Stimulated activated CD4-positive, alpha-beta T cell treated with anti-CD3 and anti-CD28 coated beads, Interleukin-15, amount 100 ng/mL, for 24 hours (primary cell): ENCODE measurements around the gene P2RX7.
A peak's percentile ranks its signal among the peaks of the same experiment; 100 is the strongest.

Experiments used
- DNase-seq: peaks from one replicate; pipeline ENCODE4 v3.0.0-alpha.2; 2020

Gene P2RX7

GRCh38 chr12:121132601-121133481 is at the start of gene P2RX7:
Gene P2RX7 (plus strand): TSS chr12:121132876. CDS start chr12:121132971, 95 bp downstream.
- DNase-seq = peak; percentile 61

- no peak for DNase-seq
Measured at GRCh38 chr12:121084229-121084628, 48.4 kb upstream of the P2RX7 start.

- DNase-seq = no peak
Measured at GRCh38 chr12:121085069-121085468, 47.6 kb upstream of the P2RX7 start.

- DNase-seq = no peak
Measured at GRCh38 chr12:121085506-121086353, 46.9 kb upstream of the P2RX7 start.

GRCh38 chr12:121086781-121087295 is 45.8 kb upstream of the P2RX7 start:
- DNase-seq = no peak

- no peak for DNase-seq
Measured at GRCh38 chr12:121087467-121088194, 45.0 kb upstream of the P2RX7 start.

GRCh38 chr12:121088195-121088585 is 44.5 kb upstream of the P2RX7 start:
- no peak for DNase-seq

- DNase-seq = no peak
Measured at GRCh38 chr12:121089031-121089812, 43.5 kb upstream of the P2RX7 start.

GRCh38 chr12:121089813-121090430 is 42.8 kb upstream of the P2RX7 start:
- DNase-seq = no peak

- no peak for DNase-seq
Measured at GRCh38 chr12:121090586-121091514, 41.8 kb upstream of the P2RX7 start.

- no peak for DNase-seq
Measured at GRCh38 chr12:121092034-121092433, 40.6 kb upstream of the P2RX7 start.

GRCh38 chr12:121093487-121093891 is 39.2 kb upstream of the P2RX7 start:
- no peak for DNase-seq

GRCh38 chr12:121095544-121096198 is 37.0 kb upstream of the P2RX7 start:
- peak; percentile 84 for DNase-seq

- DNase-seq = no peak
Measured at GRCh38 chr12:121096199-121096798, 36.4 kb upstream of the P2RX7 start.

- DNase-seq = no peak
Measured at GRCh38 chr12:121099779-121100178, 32.9 kb upstream of the P2RX7 start.

GRCh38 chr12:121102307-121102706 is 30.4 kb upstream of the P2RX7 start:
- no peak for DNase-seq

- no peak for DNase-seq
Measured at GRCh38 chr12:121107681-121108080, 25.0 kb upstream of the P2RX7 start.

- no peak for DNase-seq
Measured at GRCh38 chr12:121108492-121108891, 24.2 kb upstream of the P2RX7 start.

GRCh38 chr12:121110211-121110940 is 22.3 kb upstream of the P2RX7 start:
- DNase-seq = peak; percentile 70
